ENCODE results near the gene UBASH3A. TPM values are rescaled to one million over a fixed set of nuclear protein-coding genes. Genes with fewer than 3 reads are reported as not detected.

UBASH3A gene
- total RNA-seq, 1 donor from 2014 or later = not detected

GRCh38 chr21:42475526-42476387 is 72.1 kb downstream of the UBASH3A start:
- Mint-ChIP-seq H3K27ac (no peak overlapping the region), H3K9me3 (no peaks in the 10 kb centered on the region), H3K27me3 (no peaks in the 10 kb centered on the region), H3K36me3 (no peaks in the 10 kb centered on the region), H3K4me1 (ENCODE audit: unreplicated experiment) (peaks cover 15% of the 10 kb centered on the region), H3K4me3 (no peak overlapping the region)
- no peak for TF ChIP-seq CTCF (conservative IDR thresholded peaks at IDR 0.05)
- DNase-seq (ENCODE audit: extremely low spot score, unreplicated experiment) = peak; percentile 48

GRCh38 chr21:42476388-42477331 is 73.0 kb downstream of the UBASH3A start:
- peaks cover 15% of the 10 kb centered on the region for H3K4me1 Mint-ChIP-seq (ENCODE audit: unreplicated experiment)
- no peaks in the 10 kb centered on the region for H3K36me3 Mint-ChIP-seq
- no peaks in the 10 kb centered on the region for H3K27me3 Mint-ChIP-seq
- DNase-seq (ENCODE audit: extremely low spot score, unreplicated experiment) = peak; percentile 60
- no peaks in the 10 kb centered on the region for H3K9me3 Mint-ChIP-seq
- H3K27ac Mint-ChIP-seq = no peak overlapping the region
- no peak for TF ChIP-seq CTCF (conservative IDR thresholded peaks at IDR 0.05)
- H3K4me3 Mint-ChIP-seq = no peak overlapping the region

GRCh38 chr21:42478504-42478903 is 74.8 kb downstream of the UBASH3A start:
- DNase-seq (ENCODE audit: extremely low spot score, unreplicated experiment) = no peak
- Mint-ChIP-seq H3K4me3 (no peak overlapping the region), H3K9me3 (no peaks in the 10 kb centered on the region), H3K27me3 (no peaks in the 10 kb centered on the region), H3K4me1 (ENCODE audit: unreplicated experiment) (peaks cover 15% of the 10 kb centered on the region), H3K27ac (no peak overlapping the region), H3K36me3 (no peaks in the 10 kb centered on the region)
- no peak for TF ChIP-seq CTCF (conservative IDR thresholded peaks at IDR 0.05)

- DNase-seq (ENCODE audit: extremely low spot score, unreplicated experiment) = no peak
- Mint-ChIP-seq H3K27ac (no peak overlapping the region), H3K4me1 (ENCODE audit: unreplicated experiment) (peaks cover 5% of the 10 kb centered on the region), H3K4me3 (no peak overlapping the region), H3K9me3 (no peaks in the 10 kb centered on the region), H3K36me3 (no peaks in the 10 kb centered on the region), H3K27me3 (no peaks in the 10 kb centered on the region)
- no peak for TF ChIP-seq CTCF (conservative IDR thresholded peaks at IDR 0.05)
These were observed 75.9 kb downstream of the UBASH3A start for GRCh38 chr21:42479582-42479981.

GRCh38 chr21:42480736-42481135 is 77.0 kb downstream of the UBASH3A start:
- Mint-ChIP-seq H3K4me3 (no peak overlapping the region), H3K27ac (no peak overlapping the region), H3K9me3 (no peaks in the 10 kb centered on the region), H3K27me3 (no peaks in the 10 kb centered on the region), H3K36me3 (no peaks in the 10 kb centered on the region), H3K4me1 (ENCODE audit: unreplicated experiment) (no peaks in the 10 kb centered on the region)
- TF ChIP-seq CTCF (conservative IDR thresholded peaks at IDR 0.05) = no peak
- DNase-seq (ENCODE audit: extremely low spot score, unreplicated experiment) = no peak
